Ovary (tissue), 3 donors: ENCODE measurements around the gene DHRS2.

Experiments
- EP300 ChIP-seq: sonication (generic); formaldehyde crosslinking; IDR thresholded peaks from one replicate; pipeline ENCODE4 v1.6.1; 2017; ENCODE audit warnings: antibody characterized with exemption
- POLR2A ChIP-seq: fragments of 450-650 bp; IDR thresholded peaks from one replicate; pipeline ENCODE4 v1.6.1; 2017; ENCODE audit warnings: antibody characterized with exemption, mild to moderate bottlenecking, moderate library complexity
- TF ChIP-seq, protein P1 (sequence below), 3 donors: fragments of 450-650 bp in 2 of 3; fragments of 200-600 bp in 1 of 3; IDR thresholded peaks; one replicate each; pipeline versions ENCODE4 v1.5.1 to v1.8.0; 2016 to 2022; ENCODE audit warnings: antibody characterized with exemption in 3 of 3, mild to moderate bottlenecking in 1 of 3
- donor health status: DM: no; HTN: no; CAD: no.

DNA sequence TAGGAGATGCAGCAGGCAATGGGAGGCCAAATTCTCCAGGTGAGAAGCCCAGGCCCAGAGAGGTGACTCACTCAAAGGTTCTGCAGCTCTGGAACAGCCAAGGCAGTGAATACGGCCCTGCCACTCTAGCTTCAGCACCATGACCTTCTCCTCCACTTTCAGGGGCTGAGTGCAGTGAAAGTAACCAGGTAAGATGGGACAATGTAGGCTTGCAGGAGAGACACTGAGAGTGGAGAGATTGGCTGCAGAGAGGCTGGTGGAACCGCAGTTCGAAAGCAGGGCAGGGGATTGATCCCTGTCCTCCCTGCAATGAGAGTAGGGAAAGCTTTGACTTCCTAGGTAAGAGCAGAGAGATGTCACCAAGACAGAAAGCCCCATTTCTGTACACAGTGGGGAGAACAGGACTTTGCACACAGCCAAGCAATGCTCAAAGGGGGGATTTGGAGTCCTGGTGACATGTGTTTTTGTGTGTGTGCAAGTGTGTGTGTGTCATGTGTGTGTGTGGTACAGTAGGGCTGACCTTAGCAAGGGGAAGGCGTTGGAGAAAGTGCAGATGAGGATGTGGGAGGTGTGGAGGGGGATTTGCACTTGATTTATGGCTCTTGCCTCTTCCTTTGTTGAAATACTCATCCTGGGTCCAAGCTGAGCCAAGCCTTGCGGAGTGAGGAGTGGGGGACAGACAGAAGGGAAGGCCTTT, 12.7 kb downstream of the DHRS2 start:
- TF ChIP-seq, protein P1, sequence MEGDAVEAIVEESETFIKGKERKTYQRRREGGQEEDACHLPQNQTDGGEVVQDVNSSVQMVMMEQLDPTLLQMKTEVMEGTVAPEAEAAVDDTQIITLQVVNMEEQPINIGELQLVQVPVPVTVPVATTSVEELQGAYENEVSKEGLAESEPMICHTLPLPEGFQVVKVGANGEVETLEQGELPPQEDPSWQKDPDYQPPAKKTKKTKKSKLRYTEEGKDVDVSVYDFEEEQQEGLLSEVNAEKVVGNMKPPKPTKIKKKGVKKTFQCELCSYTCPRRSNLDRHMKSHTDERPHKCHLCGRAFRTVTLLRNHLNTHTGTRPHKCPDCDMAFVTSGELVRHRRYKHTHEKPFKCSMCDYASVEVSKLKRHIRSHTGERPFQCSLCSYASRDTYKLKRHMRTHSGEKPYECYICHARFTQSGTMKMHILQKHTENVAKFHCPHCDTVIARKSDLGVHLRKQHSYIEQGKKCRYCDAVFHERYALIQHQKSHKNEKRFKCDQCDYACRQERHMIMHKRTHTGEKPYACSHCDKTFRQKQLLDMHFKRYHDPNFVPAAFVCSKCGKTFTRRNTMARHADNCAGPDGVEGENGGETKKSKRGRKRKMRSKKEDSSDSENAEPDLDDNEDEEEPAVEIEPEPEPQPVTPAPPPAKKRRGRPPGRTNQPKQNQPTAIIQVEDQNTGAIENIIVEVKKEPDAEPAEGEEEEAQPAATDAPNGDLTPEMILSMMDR (IDR thresholded peaks at IDR 0.05): no peak
- no peak for TF ChIP-seq POLR2A
- TF ChIP-seq EP300: no peak
